ENCODE data around the gene SLK.

The SLK gene

GRCh38 chr10:104054430-104054829 is 87.5 kb downstream of the SLK start:
- H3K27ac ChIP-seq: no peak overlapping the region
- no peak for TF ChIP-seq CTCF (conservative IDR thresholded peaks at IDR 0.05)

- no peak overlapping the region for H3K27ac ChIP-seq
- no peak for TF ChIP-seq CTCF (conservative IDR thresholded peaks at IDR 0.05)
Measured at GRCh38 chr10:104056619-104057273, 89.8 kb downstream of the SLK start.

- no peak overlapping the region for H3K27ac ChIP-seq
- TF ChIP-seq CTCF (conservative IDR thresholded peaks at IDR 0.05): no peak
Measured at GRCh38 chr10:104057717-104058116, 90.8 kb downstream of the SLK start.

- no peak overlapping the region for H3K27ac ChIP-seq
- TF ChIP-seq CTCF (conservative IDR thresholded peaks at IDR 0.05): no peak
Measured at GRCh38 chr10:104059364-104059763, 92.4 kb downstream of the SLK start.

GRCh38 chr10:104061196-104061595 is 94.3 kb downstream of the SLK start:
- TF ChIP-seq CTCF (conservative IDR thresholded peaks at IDR 0.05): no peak
- no peak overlapping the region for H3K27ac ChIP-seq

GRCh38 chr10:104065748-104066147 is 98.8 kb downstream of the SLK start:
- TF ChIP-seq CTCF (conservative IDR thresholded peaks at IDR 0.05): no peak
- no peak overlapping the region for H3K27ac ChIP-seq

- H3K27ac ChIP-seq: no peak overlapping the region
- no peak for TF ChIP-seq CTCF (conservative IDR thresholded peaks at IDR 0.05)
Measured at GRCh38 chr10:104066945-104067344, 100.0 kb downstream of the SLK start.
